ENCODE measurements around the gene PTTG1IP2. TPM values are rescaled to one million over a fixed set of nuclear protein-coding genes. Genes with fewer than 3 reads are reported as not detected.

Gene PTTG1IP2
- total RNA-seq, result not detected

DNA sequence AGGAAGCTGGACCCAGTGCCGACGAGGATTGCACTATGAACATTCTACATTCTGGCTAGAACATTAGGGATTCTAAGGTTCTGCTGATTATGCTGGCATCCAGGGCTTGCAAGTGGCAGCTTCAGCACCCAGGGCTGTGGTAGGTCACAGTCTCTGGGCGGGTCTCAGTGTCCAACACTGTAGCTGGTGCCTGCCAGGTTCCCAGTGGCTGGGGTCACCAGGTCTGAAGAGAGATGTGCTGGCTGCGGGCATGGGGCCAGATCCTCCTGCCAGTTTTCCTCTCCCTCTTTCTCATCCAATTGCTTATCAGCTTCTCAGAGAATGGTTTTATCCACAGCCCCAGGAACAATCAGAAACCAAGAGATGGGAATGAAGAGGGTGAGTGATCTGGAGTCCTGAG, at the start of gene PTTG1IP2:
TSS of gene PTTG1IP2 (plus strand) at position 86 of the 400 bp plus-strand sequence. CDS start at position 234, 148 bp downstream.
- H3K27ac ChIP-seq, result no peak within 1 kb of the TSS
- ATAC-seq, result no peak
- intact Hi-C loops (cut with DNase I), result no loop called here
- no peaks in the 10 kb centered on the region for H3K9me3 ChIP-seq
- H3K4me3 ChIP-seq, result no peak within 1 kb of the TSS
- H3K36me3 ChIP-seq (replicated peaks in 1 of 2; ENCODE audit: insufficient read depth in 1 of 2, low read depth in 2 of 2), result no peaks in the 10 kb centered on the region
- no peaks in the 10 kb centered on the region for H3K4me1 ChIP-seq
- no peak for DNase-seq
- TF ChIP-seq, protein P1, sequence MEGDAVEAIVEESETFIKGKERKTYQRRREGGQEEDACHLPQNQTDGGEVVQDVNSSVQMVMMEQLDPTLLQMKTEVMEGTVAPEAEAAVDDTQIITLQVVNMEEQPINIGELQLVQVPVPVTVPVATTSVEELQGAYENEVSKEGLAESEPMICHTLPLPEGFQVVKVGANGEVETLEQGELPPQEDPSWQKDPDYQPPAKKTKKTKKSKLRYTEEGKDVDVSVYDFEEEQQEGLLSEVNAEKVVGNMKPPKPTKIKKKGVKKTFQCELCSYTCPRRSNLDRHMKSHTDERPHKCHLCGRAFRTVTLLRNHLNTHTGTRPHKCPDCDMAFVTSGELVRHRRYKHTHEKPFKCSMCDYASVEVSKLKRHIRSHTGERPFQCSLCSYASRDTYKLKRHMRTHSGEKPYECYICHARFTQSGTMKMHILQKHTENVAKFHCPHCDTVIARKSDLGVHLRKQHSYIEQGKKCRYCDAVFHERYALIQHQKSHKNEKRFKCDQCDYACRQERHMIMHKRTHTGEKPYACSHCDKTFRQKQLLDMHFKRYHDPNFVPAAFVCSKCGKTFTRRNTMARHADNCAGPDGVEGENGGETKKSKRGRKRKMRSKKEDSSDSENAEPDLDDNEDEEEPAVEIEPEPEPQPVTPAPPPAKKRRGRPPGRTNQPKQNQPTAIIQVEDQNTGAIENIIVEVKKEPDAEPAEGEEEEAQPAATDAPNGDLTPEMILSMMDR (IDR thresholded peaks at IDR 0.05), result no peak
- no peak for TF ChIP-seq POLR2A (IDR thresholded peaks at IDR 0.05)
- H3K27me3 ChIP-seq, result no peaks in the 10 kb centered on the region
- 92 to 97% methylated on average over 3 to 4 of the region's 4 CpGs for WGBS, 2 donors

DNA sequence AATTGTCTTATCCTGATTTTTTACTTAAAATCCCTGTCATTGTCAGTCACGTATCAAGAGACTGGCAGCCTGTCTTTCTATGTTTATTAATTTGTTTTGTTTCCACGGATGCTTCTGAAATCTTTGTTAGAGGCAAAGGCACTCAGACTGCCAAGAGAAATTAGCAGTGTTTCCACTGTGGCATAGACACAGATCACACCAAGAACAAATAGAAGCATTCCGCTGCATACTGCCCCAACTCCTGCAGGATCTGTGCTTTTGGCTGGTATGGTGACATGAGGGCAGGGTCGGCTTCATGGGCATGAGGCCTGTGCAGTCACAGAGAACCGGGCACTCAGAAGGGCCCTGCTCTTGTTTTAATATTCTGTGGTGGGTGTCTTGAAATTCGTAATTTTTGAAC, 47.8 kb upstream of the PTTG1IP2 start:
- intact Hi-C loops (cut with DNase I), result loop anchor here (10.0 kb wide), 1 partner anchor 257 kb away; no protein-coding TSS in a partner anchor
- no peak for DNase-seq
- Histone ChIP-seq H3K4me1 (no peaks in the 10 kb centered on the region), H3K27ac (no peak overlapping the region), H3K9me3 (no peaks in the 10 kb centered on the region), H3K36me3 (replicated peaks in 1 of 2; ENCODE audit: insufficient read depth in 1 of 2, low read depth in 2 of 2) (no peaks in the 10 kb centered on the region), H3K4me3 (no peak overlapping the region), H3K27me3 (no peaks in the 10 kb centered on the region)
- WGBS, 2 donors, result 66 to 74% methylated on average over 6 of the region's 6 CpGs
- no peak for ATAC-seq
- no peak for TF ChIP-seq POLR2A (IDR thresholded peaks at IDR 0.05)
- TF ChIP-seq, protein P1 (IDR thresholded peaks at IDR 0.05), result no peak

DNA sequence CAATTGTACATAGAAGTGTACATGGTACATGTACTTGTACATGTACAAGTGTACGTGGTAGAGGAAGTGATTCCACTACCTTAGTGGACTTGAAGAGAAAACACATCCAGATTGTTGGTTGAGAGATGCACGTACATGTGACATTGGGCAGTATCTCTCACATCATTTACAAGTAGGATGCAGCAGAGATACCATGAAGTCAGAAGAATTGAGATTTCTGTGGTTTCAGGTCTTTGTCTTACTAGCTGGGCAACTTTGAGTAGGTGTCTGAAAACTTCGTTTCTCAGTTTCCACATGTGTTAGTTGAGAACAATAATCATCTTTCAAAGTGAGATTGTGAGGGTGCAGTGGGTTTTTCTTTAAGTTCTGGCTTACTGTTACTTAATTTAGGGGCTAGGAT, 44.7 kb upstream of the PTTG1IP2 start:
- no peaks in the 10 kb centered on the region for H3K9me3 ChIP-seq
- intact Hi-C loops (cut with DNase I), result loop anchor here (10.0 kb wide), 1 partner anchor 260 kb away; no protein-coding TSS in a partner anchor
- H3K4me3 ChIP-seq, result no peak overlapping the region
- DNase-seq (no peak), ATAC-seq (no peak)
- no peaks in the 10 kb centered on the region for H3K36me3 ChIP-seq (replicated peaks in 1 of 2; ENCODE audit: insufficient read depth in 1 of 2, low read depth in 2 of 2)
- WGBS, 2 donors, result 70 to 72% methylated on average over 3 of the region's 3 CpGs
- TF ChIP-seq POLR2A (IDR thresholded peaks at IDR 0.05), result no peak
- TF ChIP-seq, protein P1 (IDR thresholded peaks at IDR 0.05), result no peak
- H3K4me1 ChIP-seq, result no peaks in the 10 kb centered on the region
- no peaks in the 10 kb centered on the region for H3K27me3 ChIP-seq
- no peak overlapping the region for H3K27ac ChIP-seq

DNA sequence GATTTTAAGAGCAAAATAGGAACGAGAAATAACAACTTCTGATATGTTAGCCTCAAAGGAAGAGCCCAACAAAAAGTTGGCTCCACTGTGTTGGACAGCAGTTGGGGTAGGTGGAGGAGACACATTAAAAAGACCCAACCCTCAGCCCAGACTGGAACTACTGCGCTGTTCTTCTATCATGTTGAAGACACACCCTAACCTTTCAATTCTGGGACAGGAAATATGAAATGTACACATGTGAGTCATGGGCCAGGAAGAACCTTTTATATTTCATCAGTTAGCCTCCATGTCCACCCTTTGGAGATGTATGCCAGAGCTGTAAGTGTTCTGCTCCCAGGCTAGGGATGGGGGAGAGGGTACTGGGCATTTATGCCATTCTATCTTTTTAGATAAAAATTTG, 44.1 kb upstream of the PTTG1IP2 start:
- Histone ChIP-seq H3K27me3 (no peaks in the 10 kb centered on the region), H3K9me3 (no peaks in the 10 kb centered on the region), H3K27ac (no peak overlapping the region), H3K36me3 (replicated peaks in 1 of 2; ENCODE audit: insufficient read depth in 1 of 2, low read depth in 2 of 2) (no peaks in the 10 kb centered on the region), H3K4me1 (no peaks in the 10 kb centered on the region), H3K4me3 (no peak overlapping the region)
- DNase-seq, result no peak
- TF ChIP-seq, protein P1 (IDR thresholded peaks at IDR 0.05), result no peak
- TF ChIP-seq POLR2A (IDR thresholded peaks at IDR 0.05), result no peak
- WGBS, 2 donors, result 83 to 88% methylated on average over 2 of the region's 2 CpGs
- no peak for ATAC-seq
- intact Hi-C loops (cut with DNase I), result loop anchor here (10.0 kb wide), 1 partner anchor 261 kb away; no protein-coding TSS in a partner anchor
